ENCODE data around the gene NQO2.

The NQO2 gene

GRCh38 chr6:3045777-3046176, 46.1 kb downstream of the NQO2 start:
- TF ChIP-seq FOXP2 (optimal IDR thresholded peaks at IDR 0.05; ENCODE audit: borderline replicate concordance, extremely low read depth, extremely low read length, insufficient read depth): no peak
- TF ChIP-seq POLR2AphosphoS5 (IDR thresholded peaks at IDR 0.05; ENCODE audit: low read depth, low read length): no peak
- no peak for TF ChIP-seq SIN3A (IDR thresholded peaks at IDR 0.05; ENCODE audit: borderline replicate concordance, insufficient read depth, low read length)
- TF ChIP-seq REST (IDR thresholded peaks at IDR 0.05; ENCODE audit: insufficient read depth in 1 of 2, low read depth in 2 of 2, low read length in 2 of 2): no peak
- no peak for TF ChIP-seq TAF1 (IDR thresholded peaks at IDR 0.05; ENCODE audit: borderline replicate concordance, insufficient read depth, low read length)

GRCh38 chr6:3046295-3046694, 46.6 kb downstream of the NQO2 start:
- TF ChIP-seq REST (IDR thresholded peaks at IDR 0.05; ENCODE audit: insufficient read depth in 1 of 2, low read depth in 2 of 2, low read length in 2 of 2) (no peak), SIN3A (IDR thresholded peaks at IDR 0.05; ENCODE audit: borderline replicate concordance, insufficient read depth, low read length) (no peak), FOXP2 (optimal IDR thresholded peaks at IDR 0.05; ENCODE audit: borderline replicate concordance, extremely low read depth, extremely low read length, insufficient read depth) (no peak), POLR2AphosphoS5 (IDR thresholded peaks at IDR 0.05; ENCODE audit: low read depth, low read length) (no peak), TAF1 (IDR thresholded peaks at IDR 0.05; ENCODE audit: borderline replicate concordance, insufficient read depth, low read length) (no peak)

- TF ChIP-seq REST (IDR thresholded peaks at IDR 0.05; ENCODE audit: insufficient read depth in 1 of 2, low read depth in 2 of 2, low read length in 2 of 2) (no peak), SIN3A (IDR thresholded peaks at IDR 0.05; ENCODE audit: borderline replicate concordance, insufficient read depth, low read length) (no peak), POLR2AphosphoS5 (IDR thresholded peaks at IDR 0.05; ENCODE audit: low read depth, low read length) (no peak), TAF1 (IDR thresholded peaks at IDR 0.05; ENCODE audit: borderline replicate concordance, insufficient read depth, low read length) (no peak), FOXP2 (optimal IDR thresholded peaks at IDR 0.05; ENCODE audit: borderline replicate concordance, extremely low read depth, extremely low read length, insufficient read depth) (no peak)
Measured at GRCh38 chr6:3052481-3053230, 53.0 kb downstream of the NQO2 start.

GRCh38 chr6:3053231-3053508, 53.5 kb downstream of the NQO2 start:
- no peak for TF ChIP-seq FOXP2 (optimal IDR thresholded peaks at IDR 0.05; ENCODE audit: borderline replicate concordance, extremely low read depth, extremely low read length, insufficient read depth)
- TF ChIP-seq POLR2AphosphoS5 (IDR thresholded peaks at IDR 0.05; ENCODE audit: low read depth, low read length): no peak
- no peak for TF ChIP-seq TAF1 (IDR thresholded peaks at IDR 0.05; ENCODE audit: borderline replicate concordance, insufficient read depth, low read length)
- no peak for TF ChIP-seq REST (IDR thresholded peaks at IDR 0.05; ENCODE audit: insufficient read depth in 1 of 2, low read depth in 2 of 2, low read length in 2 of 2)
- no peak for TF ChIP-seq SIN3A (IDR thresholded peaks at IDR 0.05; ENCODE audit: borderline replicate concordance, insufficient read depth, low read length)

Data from PFSK-1 (cell line).